Keratinocyte (primary cell): Measurements from ENCODE around the gene LYRM2.

Experiments used
- EZH2 ChIP-seq: IDR thresholded peaks from one replicate; pipeline ENCODE4 v1.6.1; 2012; ENCODE audit warnings: inconsistent platforms, mild to moderate bottlenecking, low read length, moderate library complexity
- TF ChIP-seq, protein P1 (sequence below), 3 experiments: IDR thresholded peaks in 1 of 3; conservative IDR thresholded peaks in 1 of 3; optimal IDR thresholded peaks in 1 of 3; 2 replicates in 2 of 3; 3 replicates in 1 of 3; pipeline versions ENCODE3 to v1.5.1; 2011; ENCODE audit warnings: low read length in 3 of 3, mild to moderate bottlenecking in 3 of 3, moderate library complexity in 2 of 3, control low read depth in 1 of 3, inconsistent platforms in 1 of 3; ENCODE audit not compliant: insufficient read depth in 2 of 3; ENCODE audit errors: extremely low read depth in 1 of 3

DNA sequence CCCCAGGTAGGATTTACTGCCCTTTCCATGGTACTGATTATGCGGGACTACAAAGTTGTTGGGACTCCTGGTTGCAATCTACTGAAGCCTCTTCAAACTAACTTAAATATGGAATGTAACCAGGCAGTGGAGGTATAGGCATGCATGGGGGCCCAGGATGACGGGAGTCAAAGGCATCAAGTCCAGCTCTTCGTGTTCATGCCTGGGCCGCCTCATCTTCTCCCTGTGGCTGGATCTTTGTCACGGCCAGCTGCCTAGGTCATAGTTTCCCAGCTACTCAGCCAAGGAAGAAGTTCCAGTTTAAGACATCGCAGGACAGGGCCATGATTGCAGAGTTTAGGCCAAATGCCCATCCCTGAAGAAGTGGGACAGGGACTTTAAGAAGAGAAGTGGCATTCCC, 20.5 kb downstream of the LYRM2 start:
- TF ChIP-seq, protein P1, sequence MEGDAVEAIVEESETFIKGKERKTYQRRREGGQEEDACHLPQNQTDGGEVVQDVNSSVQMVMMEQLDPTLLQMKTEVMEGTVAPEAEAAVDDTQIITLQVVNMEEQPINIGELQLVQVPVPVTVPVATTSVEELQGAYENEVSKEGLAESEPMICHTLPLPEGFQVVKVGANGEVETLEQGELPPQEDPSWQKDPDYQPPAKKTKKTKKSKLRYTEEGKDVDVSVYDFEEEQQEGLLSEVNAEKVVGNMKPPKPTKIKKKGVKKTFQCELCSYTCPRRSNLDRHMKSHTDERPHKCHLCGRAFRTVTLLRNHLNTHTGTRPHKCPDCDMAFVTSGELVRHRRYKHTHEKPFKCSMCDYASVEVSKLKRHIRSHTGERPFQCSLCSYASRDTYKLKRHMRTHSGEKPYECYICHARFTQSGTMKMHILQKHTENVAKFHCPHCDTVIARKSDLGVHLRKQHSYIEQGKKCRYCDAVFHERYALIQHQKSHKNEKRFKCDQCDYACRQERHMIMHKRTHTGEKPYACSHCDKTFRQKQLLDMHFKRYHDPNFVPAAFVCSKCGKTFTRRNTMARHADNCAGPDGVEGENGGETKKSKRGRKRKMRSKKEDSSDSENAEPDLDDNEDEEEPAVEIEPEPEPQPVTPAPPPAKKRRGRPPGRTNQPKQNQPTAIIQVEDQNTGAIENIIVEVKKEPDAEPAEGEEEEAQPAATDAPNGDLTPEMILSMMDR (optimal IDR thresholded peaks at IDR 0.05 in 1 of 3, IDR thresholded peaks at IDR 0.05 in 1 of 3, conservative IDR thresholded peaks at IDR 0.05 in 1 of 3; ENCODE audit: extremely low read depth in 1 of 3, insufficient read depth in 2 of 3, low read length in 3 of 3) = no peak
- no peak for TF ChIP-seq EZH2
